Progenitor cell of endocrine pancreas (in vitro differentiated cells): ENCODE measurements around the gene FEM1A. TPM values are rescaled to one million over a fixed set of nuclear protein-coding genes. Genes with fewer than 3 reads are reported as not detected.
"Not testable (repeated sequence)": the region's sequence is repeated elsewhere in the genome, so short reads cannot be mapped to it uniquely, and the experiment has no call there.

Experiments
- DNase-seq: peaks from one replicate; pipeline ENCODE4 v3.0.0; 2021; ENCODE audit warnings: low spot score; ENCODE audit not compliant: unreplicated experiment
- H3K27ac Mint-ChIP-seq: 2 replicates; pipeline ENCODE4 v1.8.0; 2021; ENCODE audit warnings: mild to moderate bottlenecking, moderate library complexity, mixed read lengths
- H3K27me3 Mint-ChIP-seq: 2 replicates; pipeline ENCODE4 v1.8.0; 2021; ENCODE audit warnings: mixed read lengths
- H3K36me3 Mint-ChIP-seq: 2 replicates; pipeline ENCODE4 v1.8.0; 2022; ENCODE audit warnings: mixed read lengths; ENCODE audit not compliant: insufficient read depth
- H3K4me1 Mint-ChIP-seq: 2 replicates; pipeline ENCODE4 v1.8.0; 2021; ENCODE audit warnings: low read depth, mixed read lengths
- H3K4me3 Mint-ChIP-seq: 2 replicates; pipeline ENCODE4 v1.8.0; 2021; ENCODE audit warnings: low read depth, mild to moderate bottlenecking, moderate library complexity, mixed read lengths
- H3K9me3 Mint-ChIP-seq: 2 replicates; pipeline ENCODE4 v1.8.0; 2021; ENCODE audit warnings: low read depth, mixed read lengths
- long read RNA-seq: library from polyadenylated mRNA; unstranded; transcript quantifications from one replicate; pipeline ENCODE4 v2.0.0, GENCODE V29; 2020
- total RNA-seq: library from RNA; stranded (reverse); gene quantifications from 2 replicates; pipeline ENCODE4 v1.2.1, GENCODE V29; 2021
- TF ChIP-seq, protein P1 (sequence below): fragments of 200-600 bp; sonication (generic); IDR thresholded peaks from one replicate; pipeline ENCODE4 v1.5.0; 2021; ENCODE audit warnings: antibody characterized with exemption, mild to moderate bottlenecking; ENCODE audit not compliant: unreplicated experiment

Gene FEM1A, protein sequence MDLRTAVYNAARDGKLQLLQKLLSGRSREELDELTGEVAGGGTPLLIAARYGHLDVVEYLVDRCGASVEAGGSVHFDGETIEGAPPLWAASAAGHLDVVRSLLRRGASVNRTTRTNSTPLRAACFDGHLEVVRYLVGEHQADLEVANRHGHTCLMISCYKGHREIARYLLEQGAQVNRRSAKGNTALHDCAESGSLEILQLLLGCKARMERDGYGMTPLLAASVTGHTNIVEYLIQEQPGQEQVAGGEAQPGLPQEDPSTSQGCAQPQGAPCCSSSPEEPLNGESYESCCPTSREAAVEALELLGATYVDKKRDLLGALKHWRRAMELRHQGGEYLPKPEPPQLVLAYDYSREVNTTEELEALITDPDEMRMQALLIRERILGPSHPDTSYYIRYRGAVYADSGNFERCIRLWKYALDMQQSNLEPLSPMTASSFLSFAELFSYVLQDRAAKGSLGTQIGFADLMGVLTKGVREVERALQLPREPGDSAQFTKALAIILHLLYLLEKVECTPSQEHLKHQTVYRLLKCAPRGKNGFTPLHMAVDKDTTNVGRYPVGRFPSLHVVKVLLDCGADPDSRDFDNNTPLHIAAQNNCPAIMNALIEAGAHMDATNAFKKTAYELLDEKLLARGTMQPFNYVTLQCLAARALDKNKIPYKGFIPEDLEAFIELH
- 12.5 and 13.0 TPM in 2 replicates for total RNA-seq
- long read RNA-seq, full-length matches to known transcripts = 29 of 30 reads
- long read RNA-seq, partial matches to known transcripts = 0 of 30 reads
- long read RNA-seq, other reads (novel, unspliced or antisense) = 1 of 30 reads

DNA sequence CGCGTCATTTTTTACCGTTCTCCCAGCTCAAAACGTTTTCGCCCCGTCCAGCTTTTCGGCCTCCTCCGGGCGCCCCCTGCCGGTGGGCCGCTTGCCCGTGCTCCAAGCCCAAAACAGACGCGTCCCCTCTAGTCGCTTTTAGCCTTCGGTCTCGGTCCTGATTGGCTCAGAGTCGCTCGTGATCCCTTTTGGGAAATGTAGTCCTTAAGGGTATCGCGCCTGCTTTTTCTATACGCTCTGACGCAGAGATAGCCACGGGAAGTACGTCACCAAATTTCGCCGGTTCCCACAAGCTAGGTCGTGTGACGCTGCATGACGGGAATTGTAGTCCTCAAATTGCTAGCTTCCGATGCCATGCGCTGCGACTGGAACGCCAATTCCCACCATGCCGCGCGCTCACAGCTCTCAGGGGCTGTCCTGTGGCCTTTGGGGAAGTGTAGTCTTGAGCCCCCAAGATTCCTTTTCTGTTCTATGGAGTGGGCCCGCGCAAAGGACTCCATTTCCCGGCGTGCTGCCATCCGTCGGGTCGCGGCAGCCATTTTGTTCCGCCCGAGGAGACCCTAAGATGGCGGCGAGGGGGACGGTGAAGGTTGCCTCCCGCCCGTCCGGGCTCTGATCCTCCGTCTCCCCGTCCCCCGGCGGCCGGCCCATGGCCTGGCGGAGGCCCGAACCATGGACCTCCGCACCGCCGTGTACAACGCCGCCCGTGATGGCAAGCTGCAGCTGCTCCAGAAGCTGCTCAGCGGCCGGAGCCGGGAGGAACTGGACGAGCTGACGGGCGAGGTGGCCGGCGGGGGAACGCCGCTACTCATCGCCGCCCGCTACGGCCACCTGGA is at the start of gene FEM1A:
Gene FEM1A (plus strand): TSS at position 552 of the 836 bp plus-strand sequence. CDS start 121 bp downstream, at position 673.
- H3K36me3 Mint-ChIP-seq = peaks cover 1% of the 10 kb centered on the region
- peak within 1 kb of the TSS; percentile 84 for H3K27ac Mint-ChIP-seq
- peaks cover 2% of the 10 kb centered on the region for H3K27me3 Mint-ChIP-seq
- H3K4me3 Mint-ChIP-seq = peak within 1 kb of the TSS; percentile 76
- H3K9me3 Mint-ChIP-seq = no peaks in the 10 kb centered on the region
- DNase-seq = peak; percentile 97
- TF ChIP-seq, protein P1, sequence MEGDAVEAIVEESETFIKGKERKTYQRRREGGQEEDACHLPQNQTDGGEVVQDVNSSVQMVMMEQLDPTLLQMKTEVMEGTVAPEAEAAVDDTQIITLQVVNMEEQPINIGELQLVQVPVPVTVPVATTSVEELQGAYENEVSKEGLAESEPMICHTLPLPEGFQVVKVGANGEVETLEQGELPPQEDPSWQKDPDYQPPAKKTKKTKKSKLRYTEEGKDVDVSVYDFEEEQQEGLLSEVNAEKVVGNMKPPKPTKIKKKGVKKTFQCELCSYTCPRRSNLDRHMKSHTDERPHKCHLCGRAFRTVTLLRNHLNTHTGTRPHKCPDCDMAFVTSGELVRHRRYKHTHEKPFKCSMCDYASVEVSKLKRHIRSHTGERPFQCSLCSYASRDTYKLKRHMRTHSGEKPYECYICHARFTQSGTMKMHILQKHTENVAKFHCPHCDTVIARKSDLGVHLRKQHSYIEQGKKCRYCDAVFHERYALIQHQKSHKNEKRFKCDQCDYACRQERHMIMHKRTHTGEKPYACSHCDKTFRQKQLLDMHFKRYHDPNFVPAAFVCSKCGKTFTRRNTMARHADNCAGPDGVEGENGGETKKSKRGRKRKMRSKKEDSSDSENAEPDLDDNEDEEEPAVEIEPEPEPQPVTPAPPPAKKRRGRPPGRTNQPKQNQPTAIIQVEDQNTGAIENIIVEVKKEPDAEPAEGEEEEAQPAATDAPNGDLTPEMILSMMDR = peak; percentile 100
- H3K4me1 Mint-ChIP-seq = peaks cover 4% of the 10 kb centered on the region

DNA sequence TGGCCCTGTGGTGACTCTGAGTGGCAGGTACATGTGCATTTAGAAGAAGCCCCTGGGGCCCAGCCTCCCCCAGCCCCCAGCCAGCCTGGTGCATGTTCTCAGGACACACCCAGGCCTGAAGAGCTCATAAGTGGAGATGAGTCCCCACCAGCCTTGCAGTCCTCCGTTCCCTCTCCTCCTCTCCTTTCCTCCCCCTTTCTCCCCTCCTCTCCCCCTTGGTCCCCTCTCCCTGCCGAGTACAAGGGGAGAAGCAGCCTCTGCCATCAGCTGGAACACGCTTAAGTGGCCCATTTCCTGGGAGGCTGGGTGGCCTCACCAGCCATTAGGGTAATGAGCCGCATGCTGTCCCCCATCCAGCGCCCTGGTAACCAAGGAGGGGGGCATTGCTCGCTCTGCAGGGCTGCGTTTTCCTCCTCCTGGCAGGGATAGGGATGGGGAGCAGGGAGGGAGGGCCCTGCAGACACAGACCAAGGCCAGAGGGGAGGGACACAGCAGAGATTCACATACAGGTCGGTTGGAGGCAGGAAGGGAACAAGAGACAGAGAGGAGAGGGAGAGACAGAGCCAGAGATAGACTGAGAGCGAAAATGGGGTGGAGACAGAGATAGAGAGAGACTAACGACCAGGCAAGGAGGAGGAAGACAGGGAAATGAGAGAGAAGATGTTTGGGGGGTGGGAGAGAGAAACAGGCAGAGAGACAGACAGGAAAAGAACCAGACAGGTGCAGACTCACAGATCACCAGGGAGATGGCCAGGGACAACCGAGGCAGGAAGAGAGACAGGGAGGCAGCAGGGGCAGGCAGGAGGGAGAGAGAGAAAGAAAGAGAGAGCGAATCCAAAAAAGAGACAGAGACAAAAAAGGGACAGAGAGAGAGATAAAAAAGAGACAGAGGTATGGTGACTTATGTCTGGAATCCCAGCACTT is 48.5 kb upstream of the FEM1A start:
- Mint-ChIP-seq H3K27ac (no peak overlapping the region), H3K36me3 (no peaks in the 10 kb centered on the region), H3K27me3 (peaks cover 25% of the 10 kb centered on the region), H3K9me3 (no peaks in the 10 kb centered on the region), H3K4me3 (no peak overlapping the region), H3K4me1 (peaks cover 3% of the 10 kb centered on the region)
- DNase-seq = no peak
- TF ChIP-seq, protein P1 = no peak

DNA sequence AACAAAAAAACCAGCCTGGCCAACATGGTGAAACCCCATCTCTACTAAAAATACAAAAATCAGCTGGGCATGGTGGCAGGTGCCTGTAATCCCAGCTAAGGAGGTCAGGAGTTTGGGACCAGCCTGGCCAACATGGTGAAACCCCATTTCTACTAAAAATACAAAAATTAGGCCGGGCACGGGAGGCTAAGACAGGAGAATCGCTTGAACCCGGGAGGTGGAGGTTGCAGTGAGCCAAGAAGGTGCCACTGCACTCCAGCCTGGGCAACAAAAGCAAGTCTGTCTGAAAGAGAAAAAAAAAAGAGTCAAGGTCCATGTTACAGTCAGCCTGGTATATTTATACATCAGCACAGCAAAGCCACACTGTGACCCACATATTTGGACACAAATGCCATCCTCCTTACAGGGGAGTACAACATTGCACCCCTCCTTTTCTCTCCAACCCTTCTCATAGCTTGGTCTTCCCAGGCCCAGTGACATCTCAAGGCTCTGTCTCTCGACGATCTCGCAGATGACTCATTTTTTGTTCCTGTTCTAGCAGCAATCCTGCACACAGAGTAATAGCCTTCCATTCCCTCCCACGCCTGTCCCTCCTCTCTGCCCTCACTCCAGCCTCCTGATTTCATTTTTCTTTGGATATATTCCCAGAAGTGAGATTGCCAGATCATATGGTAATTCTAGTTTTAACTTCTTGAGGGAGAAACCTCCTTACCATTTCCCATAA is 46.9 kb upstream of the FEM1A start:
- Mint-ChIP-seq H3K4me3 (no peak overlapping the region), H3K9me3 (no peaks in the 10 kb centered on the region), H3K36me3 (no peaks in the 10 kb centered on the region), H3K27me3 (peaks cover 33% of the 10 kb centered on the region), H3K4me1 (peaks cover 3% of the 10 kb centered on the region), H3K27ac (no peak overlapping the region)
- TF ChIP-seq, protein P1 = no peak
- DNase-seq = no peak

DNA sequence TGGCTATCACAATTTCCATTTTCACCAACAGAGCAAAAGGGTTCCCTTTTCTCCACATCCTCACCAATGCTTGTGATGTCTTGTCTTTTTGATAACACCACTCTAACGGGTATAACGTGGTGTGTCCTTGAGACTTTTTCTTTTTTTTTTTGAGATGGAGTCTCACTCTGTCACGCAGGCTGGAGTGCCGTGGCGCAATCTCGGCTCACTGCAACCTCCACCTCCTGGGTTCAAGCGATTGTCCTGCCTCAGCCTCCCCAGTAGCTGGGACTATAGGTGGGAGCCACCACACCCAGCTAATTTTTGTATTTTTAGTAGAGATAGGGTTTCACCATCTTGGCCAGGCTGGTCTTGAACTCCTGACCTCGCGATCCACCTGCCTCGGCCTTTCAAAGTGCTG is 46.4 kb upstream of the FEM1A start:
- peaks cover 37% of the 10 kb centered on the region for H3K27me3 Mint-ChIP-seq
- not testable (repeated sequence) for H3K4me1 Mint-ChIP-seq, H3K4me3 Mint-ChIP-seq, H3K9me3 Mint-ChIP-seq, H3K27ac Mint-ChIP-seq, DNase-seq, H3K36me3 Mint-ChIP-seq

DNA sequence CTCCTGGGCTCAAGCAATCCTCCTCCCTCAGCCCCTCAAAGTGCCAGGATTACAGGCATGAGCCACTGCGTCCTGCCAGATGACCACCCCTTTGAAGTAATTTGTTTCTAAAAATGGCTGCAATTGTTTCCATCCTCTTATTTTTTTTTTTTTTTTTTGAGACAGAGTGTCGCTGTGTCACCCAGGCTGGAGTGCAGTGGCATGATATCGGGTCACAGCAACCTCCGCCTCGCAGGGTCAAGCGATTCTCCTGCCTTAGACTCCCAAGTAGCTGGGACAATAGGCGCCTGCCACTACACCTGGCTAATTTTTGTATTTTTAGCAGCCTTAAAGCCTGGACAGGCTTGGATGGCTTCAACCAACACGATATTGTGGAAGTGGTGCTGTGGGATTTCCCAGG is 45.5 kb upstream of the FEM1A start:
- TF ChIP-seq, protein P1 = no peak
- H3K27ac Mint-ChIP-seq = no peak overlapping the region
- no peaks in the 10 kb centered on the region for H3K9me3 Mint-ChIP-seq
- peaks cover 37% of the 10 kb centered on the region for H3K27me3 Mint-ChIP-seq
- no peak for DNase-seq
- no peak overlapping the region for H3K4me3 Mint-ChIP-seq
- H3K36me3 Mint-ChIP-seq = no peaks in the 10 kb centered on the region
- H3K4me1 Mint-ChIP-seq = peaks cover 3% of the 10 kb centered on the region
